HEK293T (cell line): Measurements from ENCODE around the gene YARS1.
"Not testable (repeated sequence)": the region's sequence is repeated elsewhere in the genome, so short reads cannot be mapped to it uniquely, and the experiment has no call there.

Source experiments
- CTCF ChIA-PET: fragments of 350-600 bp; formaldehyde crosslinking; extraction: SDS; loops from one replicate; lab custom pipeline; 2021; ENCODE audit warnings: antibody characterized with exemption, inconsistent platforms; lab: Yijun Ruan, JAX
- POLR2A ChIA-PET: fragments of 350-600 bp; formaldehyde crosslinking; extraction: SDS; loops from one replicate; lab custom pipeline; 2020; ENCODE audit warnings: antibody characterized with exemption, inconsistent platforms; lab: Yijun Ruan, JAX
- DNase-seq: peaks from one replicate; pipeline ENCODE4 v3.0.0; 2012; ENCODE audit warnings: mixed read lengths; ENCODE audit errors: extremely low spot score
- ARNT ChIP-seq: fragments of 450-650 bp; IDR thresholded peaks from 2 replicates; pipeline ENCODE4 v1.6.1; 2017; ENCODE audit warnings: mild to moderate bottlenecking
- BHLHE40 ChIP-seq: fragments of 450-650 bp; IDR thresholded peaks from 2 replicates; pipeline ENCODE4 v1.6.1; 2016; ENCODE audit warnings: mild to moderate bottlenecking, moderate library complexity, borderline replicate concordance
- CTBP1 ChIP-seq: fragments of 450-650 bp; IDR thresholded peaks from 2 replicates; pipeline ENCODE4 v1.6.1; 2016; ENCODE audit warnings: borderline replicate concordance
- ELF4 ChIP-seq: fragments of 450-650 bp; IDR thresholded peaks from 2 replicates; pipeline ENCODE4 v1.6.1; 2017; ENCODE audit warnings: antibody characterized with exemption
- FOXA1 ChIP-seq: fragments of 450-650 bp; IDR thresholded peaks from 2 replicates; pipeline ENCODE4 v1.6.1; 2016; ENCODE audit warnings: mild to moderate bottlenecking
- FOXK2 ChIP-seq: fragments of 450-650 bp; IDR thresholded peaks from 2 replicates; pipeline ENCODE4 v1.6.1; 2016; ENCODE audit warnings: mild to moderate bottlenecking
- FOXM1 ChIP-seq: fragments of 450-650 bp; IDR thresholded peaks from 2 replicates; pipeline ENCODE4 v1.6.1; 2017; ENCODE audit warnings: mild to moderate bottlenecking, borderline replicate concordance
- HDGF ChIP-seq: fragments of 450-650 bp; IDR thresholded peaks from 2 replicates; pipeline ENCODE4 v1.6.1; 2017; ENCODE audit warnings: antibody characterized with exemption, borderline replicate concordance
- L3MBTL2 ChIP-seq: fragments of 450-650 bp; conservative IDR thresholded peaks from 2 replicates; pipeline ENCODE4 v1.6.1; 2016; ENCODE audit warnings: mild to moderate bottlenecking
- LEF1 ChIP-seq: fragments of 450-650 bp; IDR thresholded peaks from 2 replicates; pipeline ENCODE4 v1.6.1; 2017; ENCODE audit warnings: mild to moderate bottlenecking, borderline replicate concordance
- NFRKB ChIP-seq: fragments of 450-650 bp; IDR thresholded peaks from 2 replicates; pipeline ENCODE4 v1.6.1; 2016; ENCODE audit warnings: mild to moderate bottlenecking, moderate library complexity
- SP1 ChIP-seq: fragments of 450-650 bp; IDR thresholded peaks from 2 replicates; pipeline ENCODE4 v1.6.1; 2017
- SUZ12 ChIP-seq: fragments of 450-650 bp; IDR thresholded peaks from 2 replicates; pipeline ENCODE4 v1.6.1; 2016; ENCODE audit warnings: mild to moderate bottlenecking
- TARDBP ChIP-seq: fragments of 450-650 bp; IDR thresholded peaks from 2 replicates; pipeline ENCODE4 v1.6.1; 2016
- ZNF384 ChIP-seq: fragments of 450-650 bp; IDR thresholded peaks from 2 replicates; pipeline ENCODE4 v1.6.1; 2016
- TF ChIP-seq, protein P1 (sequence below): fragments of 450-650 bp; IDR thresholded peaks from 2 replicates; pipeline ENCODE4 v1.6.1; 2016

YARS1 gene

DNA sequence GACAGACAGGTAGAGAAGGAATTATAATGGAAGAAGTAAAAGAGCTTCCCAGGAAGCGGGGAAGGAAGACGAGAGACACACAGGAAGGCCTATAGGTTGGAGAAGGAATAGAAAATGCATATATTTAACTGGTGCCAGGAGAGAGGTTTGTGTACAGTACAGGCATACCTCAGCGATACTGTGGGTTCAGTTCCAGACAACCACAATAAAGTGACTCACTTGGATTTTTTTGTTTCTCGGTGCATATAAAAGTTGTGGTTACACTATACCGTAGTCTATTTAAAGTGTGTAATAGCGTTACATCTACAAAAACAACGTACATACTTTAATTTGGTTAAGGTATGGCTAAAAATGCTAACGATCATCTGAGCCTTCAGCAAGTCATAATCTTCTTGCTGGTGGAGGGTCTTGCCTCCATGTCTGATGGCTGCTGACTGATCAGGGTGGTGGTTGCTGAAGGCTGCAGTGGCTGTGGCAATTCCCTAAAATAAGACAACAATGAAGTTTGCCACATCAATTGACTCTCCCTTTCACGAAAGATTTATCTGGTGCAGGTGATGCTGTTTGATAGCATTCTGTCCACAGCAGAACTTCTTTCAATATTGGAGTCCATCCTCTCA lies 16.0 kb downstream of the YARS1 start:
- ChIA-PET CTCF (no interaction called here), POLR2A (no interaction called here)
- no peak for TF ChIP-seq SUZ12
- DNase-seq: no peak

DNA sequence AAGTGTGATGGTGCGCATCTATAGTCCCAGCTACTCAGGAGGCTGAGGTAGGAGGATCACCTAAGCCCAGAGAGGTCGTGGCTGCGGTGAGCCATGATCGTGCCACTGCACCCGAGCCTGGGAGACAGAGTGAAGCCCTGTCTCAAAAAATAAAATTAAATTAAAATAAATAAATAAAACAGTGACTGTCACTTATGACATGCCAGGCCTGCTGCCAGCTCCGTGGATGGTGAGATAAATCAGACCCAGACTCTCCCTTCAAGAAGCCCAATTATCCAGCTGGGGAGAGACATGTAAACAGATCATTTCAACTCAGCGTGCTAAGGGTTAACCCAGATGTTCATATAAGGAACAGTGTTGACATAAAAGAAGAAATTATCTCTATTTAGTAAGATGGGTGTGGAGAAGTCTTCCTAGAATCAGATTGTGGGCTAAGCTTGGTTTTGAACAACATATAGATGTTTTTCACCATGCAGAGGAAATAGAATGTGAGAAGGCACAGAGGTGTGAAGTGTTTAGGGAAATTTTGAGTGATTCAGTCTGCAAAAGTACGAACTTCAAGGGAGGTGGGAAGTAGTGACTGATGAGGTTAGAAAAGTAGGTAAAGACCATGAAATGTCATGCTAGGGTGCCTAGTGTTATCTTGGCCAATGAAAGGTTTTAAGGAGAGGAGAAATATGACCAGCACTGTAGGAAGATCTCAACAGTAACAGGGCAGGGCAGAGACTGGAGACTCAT lies 18.3 kb downstream of the YARS1 start:
- ChIA-PET POLR2A (no interaction called here), CTCF (no interaction called here)
- DNase-seq: no peak
- TF ChIP-seq SUZ12 (no peak), FOXK2 (no peak), BHLHE40 (no peak), CTBP1 (no peak), FOXM1 (no peak), FOXA1 (no peak), SP1 (no peak), ELF4 (no peak), TARDBP (no peak), ZNF384 (no peak), HDGF (no peak)
- TF ChIP-seq, protein P1, sequence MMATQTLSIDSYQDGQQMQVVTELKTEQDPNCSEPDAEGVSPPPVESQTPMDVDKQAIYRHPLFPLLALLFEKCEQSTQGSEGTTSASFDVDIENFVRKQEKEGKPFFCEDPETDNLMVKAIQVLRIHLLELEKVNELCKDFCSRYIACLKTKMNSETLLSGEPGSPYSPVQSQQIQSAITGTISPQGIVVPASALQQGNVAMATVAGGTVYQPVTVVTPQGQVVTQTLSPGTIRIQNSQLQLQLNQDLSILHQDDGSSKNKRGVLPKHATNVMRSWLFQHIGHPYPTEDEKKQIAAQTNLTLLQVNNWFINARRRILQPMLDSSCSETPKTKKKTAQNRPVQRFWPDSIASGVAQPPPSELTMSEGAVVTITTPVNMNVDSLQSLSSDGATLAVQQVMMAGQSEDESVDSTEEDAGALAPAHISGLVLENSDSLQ: no peak

DNA sequence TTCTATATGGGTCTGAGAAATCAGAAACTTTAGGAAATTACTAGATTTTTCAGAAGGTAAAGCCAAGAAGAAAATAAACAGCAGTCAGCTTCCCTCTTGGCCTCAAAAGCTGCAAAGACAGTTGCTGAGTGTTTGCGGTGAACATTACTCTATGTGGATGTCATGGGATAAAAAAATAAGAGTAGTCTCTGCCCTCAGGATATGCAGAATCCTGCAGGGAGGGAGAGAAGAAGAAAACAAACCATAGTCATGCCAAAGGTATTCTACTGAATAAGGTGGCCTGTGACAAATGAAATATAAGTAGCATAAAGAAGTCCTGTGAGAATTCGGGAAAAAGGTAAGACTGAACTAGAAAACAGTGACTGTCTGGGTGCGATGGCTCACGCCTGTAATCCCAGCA lies 19.0 kb downstream of the YARS1 start:
- DNase-seq: no peak
- POLR2A ChIA-PET: no interaction called here
- CTCF ChIA-PET: no interaction called here
- TF ChIP-seq NFRKB (no peak), ELF4 (no peak), LEF1 (no peak)

DNA sequence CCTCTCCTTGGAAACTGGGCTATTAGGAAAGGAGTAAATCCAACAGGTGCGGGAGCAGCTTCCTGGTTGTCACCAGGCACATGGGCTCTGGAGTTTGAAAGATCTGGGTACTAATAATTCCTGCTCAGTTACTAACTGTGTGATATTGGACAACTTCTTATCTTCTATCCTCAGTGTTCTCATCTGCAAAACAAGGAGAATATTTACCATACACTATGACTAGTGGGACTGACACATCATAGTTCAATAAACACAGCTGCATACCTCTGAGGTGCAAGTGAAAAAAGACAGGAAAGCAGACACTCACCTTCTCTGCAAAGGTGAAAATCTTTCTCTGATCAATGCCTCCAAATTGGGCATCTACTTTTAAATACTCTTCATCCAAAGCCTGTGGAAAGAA lies 19.7 kb downstream of the YARS1 start:
- TF ChIP-seq FOXA1 (no peak), LEF1 (no peak), SUZ12 (no peak), NFRKB (no peak), FOXK2 (no peak), BHLHE40 (no peak)
- ChIA-PET POLR2A (no interaction called here), CTCF (no interaction called here)
- DNase-seq: no peak

DNA sequence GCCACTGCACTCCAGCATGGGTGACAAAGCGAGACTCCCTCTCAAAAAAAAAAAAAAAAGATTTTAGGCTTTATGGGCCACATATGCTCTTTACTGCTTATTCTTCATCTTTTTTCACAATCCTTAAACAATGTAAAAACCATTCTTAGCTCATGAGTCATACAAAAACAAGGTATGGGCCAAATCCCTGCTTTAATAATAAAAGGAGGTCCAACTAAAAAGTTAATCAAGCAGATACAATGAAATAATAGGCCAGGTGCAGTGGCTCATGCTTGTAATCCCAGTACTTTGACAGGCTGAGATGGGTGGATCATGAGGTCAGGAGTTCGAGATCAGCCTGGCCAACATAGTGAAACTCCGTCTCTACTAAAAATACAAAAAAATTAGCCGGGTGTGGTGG lies 21.4 kb downstream of the YARS1 start:
- CTCF ChIA-PET, POLR2A ChIA-PET, DNase-seq: not testable (repeated sequence)

DNA sequence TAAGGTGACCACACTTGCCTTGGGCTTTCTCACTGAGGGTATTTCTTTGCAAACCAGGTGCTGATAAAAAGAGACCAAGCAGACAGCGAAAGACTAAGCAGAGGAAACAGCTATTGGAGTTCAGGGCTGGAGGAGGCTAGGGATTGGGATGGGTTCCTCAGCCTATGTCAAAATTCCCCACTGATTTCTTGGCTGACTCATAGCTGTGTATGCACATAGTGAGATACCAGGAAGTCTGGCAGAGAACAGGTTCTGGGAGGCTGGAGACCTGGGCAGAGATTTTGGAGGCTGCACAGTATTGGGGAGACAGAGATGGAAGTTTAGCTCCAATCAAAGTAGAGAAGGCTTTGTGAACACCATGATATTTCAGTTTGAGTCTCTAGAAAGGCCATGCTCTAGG lies 25.3 kb downstream of the YARS1 start:
- ChIA-PET CTCF (interaction anchor here (0.6 kb wide), 1 partner anchor 66 kb away, joined by 3 read pairs; no protein-coding TSS in a partner anchor), POLR2A (interaction anchor here (1.3 kb wide), 1 partner anchor 18 kb away, joined by 5 read pairs; no protein-coding TSS in a partner anchor)
- TF ChIP-seq FOXA1: no peak
- TF ChIP-seq TARDBP: no peak
- no peak for TF ChIP-seq HDGF
- TF ChIP-seq FOXK2: no peak
- TF ChIP-seq CTBP1: no peak
- TF ChIP-seq SP1: no peak
- no peak for TF ChIP-seq LEF1
- TF ChIP-seq, protein P1: no peak
- peak; percentile 4 for DNase-seq

DNA sequence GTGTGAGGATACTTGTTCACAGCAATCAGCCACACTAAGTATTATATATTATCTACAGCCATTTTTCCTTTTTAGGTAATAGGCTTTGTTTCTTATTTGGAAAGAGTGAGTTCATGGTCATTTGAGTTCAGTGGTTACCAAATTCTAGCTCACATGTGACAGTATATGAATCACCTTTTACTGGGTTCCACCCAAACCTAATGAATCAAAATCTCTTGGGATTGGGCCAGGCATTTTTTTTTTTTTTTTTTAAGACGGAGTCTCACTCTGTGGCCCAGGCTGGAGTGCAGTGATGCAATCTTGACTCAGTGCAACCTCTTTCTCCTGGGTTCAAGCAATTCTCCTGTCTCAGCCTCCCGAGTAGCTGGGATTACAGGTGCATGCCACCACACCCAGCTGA lies 27.8 kb downstream of the YARS1 start:
- POLR2A ChIA-PET, CTCF ChIA-PET: not testable (repeated sequence)
- peak; percentile 4 for DNase-seq

DNA sequence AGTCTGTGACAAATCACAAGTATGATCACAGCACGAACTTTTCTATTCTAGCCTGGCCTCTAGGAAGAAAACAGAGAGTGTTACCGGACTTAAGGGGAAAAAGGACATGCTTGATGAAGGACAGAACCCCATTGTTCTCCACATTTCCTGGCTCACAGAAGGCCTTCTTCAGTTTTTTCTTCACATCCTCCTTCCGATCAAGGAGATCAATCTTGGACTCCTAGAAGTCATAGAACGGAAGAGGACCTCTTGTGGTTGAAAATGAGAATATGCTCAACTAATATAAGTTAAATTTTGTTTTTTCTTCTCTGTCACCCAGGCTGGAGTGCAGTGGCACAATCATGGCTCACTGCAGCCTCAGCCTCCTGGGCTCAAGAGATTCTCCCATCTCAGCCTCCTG lies 30.3 kb downstream of the YARS1 start:
- POLR2A ChIA-PET: no interaction called here
- peak; percentile 21 for DNase-seq
- CTCF ChIA-PET: no interaction called here
- TF ChIP-seq ZNF384 (no peak), LEF1 (no peak), ARNT (no peak), FOXK2 (no peak), L3MBTL2 (no peak), ELF4 (no peak)
